ENCODE results near the gene HSPA4.

Gene HSPA4

GRCh38 chr5:133065471-133065870 is 13.7 kb downstream of the HSPA4 start:
- no peaks in the 10 kb centered on the region for H3K27me3 ChIP-seq (ENCODE audit: control insufficient read depth, insufficient read depth, low read length)
- H3K9ac ChIP-seq, result no peak overlapping the region
- H3K4me2 ChIP-seq (ENCODE audit: low read length), result no peak overlapping the region
- no peak for TF ChIP-seq CTCF (IDR thresholded peaks at IDR 0.05)
- peaks cover 38% of the 10 kb centered on the region for H3K79me2 ChIP-seq
- no peaks in the 10 kb centered on the region for H3K36me3 ChIP-seq (ENCODE audit: control insufficient read depth, insufficient read depth, low read length)
- no peaks in the 10 kb centered on the region for H3K9me3 ChIP-seq (ENCODE audit: control insufficient read depth, low read length)
- no peak overlapping the region for H3K27ac ChIP-seq
- peaks cover 2% of the 10 kb centered on the region for H3K4me1 ChIP-seq
- no peak overlapping the region for H3K4me3 ChIP-seq (ENCODE audit: low read depth, low read length)
- no peak overlapping the region for H2AFZ ChIP-seq

GRCh38 chr5:133066045-133066444 is 14.2 kb downstream of the HSPA4 start:
- Histone ChIP-seq H3K27ac (no peak overlapping the region), H3K79me2 (peaks cover 43% of the 10 kb centered on the region), H3K9me3 (ENCODE audit: control insufficient read depth, low read length) (no peaks in the 10 kb centered on the region), H2AFZ (no peak overlapping the region), H3K9ac (no peak overlapping the region), H3K27me3 (ENCODE audit: control insufficient read depth, insufficient read depth, low read length) (no peaks in the 10 kb centered on the region), H3K4me3 (ENCODE audit: low read depth, low read length) (no peak overlapping the region), H3K36me3 (ENCODE audit: control insufficient read depth, insufficient read depth, low read length) (no peaks in the 10 kb centered on the region), H3K4me2 (ENCODE audit: low read length) (no peak overlapping the region), H3K4me1 (peaks cover 2% of the 10 kb centered on the region)
- TF ChIP-seq CTCF (IDR thresholded peaks at IDR 0.05), result no peak

- Histone ChIP-seq H3K4me2 (ENCODE audit: low read length) (no peak overlapping the region), H2AFZ (no peak overlapping the region), H3K79me2 (peaks cover 37% of the 10 kb centered on the region), H3K4me3 (ENCODE audit: low read depth, low read length) (no peak overlapping the region), H3K4me1 (no peaks in the 10 kb centered on the region), H3K9ac (no peak overlapping the region), H3K27me3 (ENCODE audit: control insufficient read depth, insufficient read depth, low read length) (no peaks in the 10 kb centered on the region), H3K27ac (no peak overlapping the region), H3K36me3 (ENCODE audit: control insufficient read depth, insufficient read depth, low read length) (no peaks in the 10 kb centered on the region), H3K9me3 (ENCODE audit: control insufficient read depth, low read length) (no peaks in the 10 kb centered on the region)
- no peak for TF ChIP-seq CTCF (IDR thresholded peaks at IDR 0.05)
Observed at GRCh38 chr5:133072021-133072420, 20.2 kb downstream of the HSPA4 start.

- Histone ChIP-seq H3K36me3 (ENCODE audit: control insufficient read depth, insufficient read depth, low read length) (no peaks in the 10 kb centered on the region), H3K79me2 (peaks cover 31% of the 10 kb centered on the region), H3K4me3 (ENCODE audit: low read depth, low read length) (no peak overlapping the region), H3K4me1 (no peaks in the 10 kb centered on the region), H3K27me3 (ENCODE audit: control insufficient read depth, insufficient read depth, low read length) (no peaks in the 10 kb centered on the region), H3K27ac (no peak overlapping the region), H3K9me3 (ENCODE audit: control insufficient read depth, low read length) (no peaks in the 10 kb centered on the region), H2AFZ (no peak overlapping the region), H3K4me2 (ENCODE audit: low read length) (no peak overlapping the region), H3K9ac (no peak overlapping the region)
- TF ChIP-seq CTCF (IDR thresholded peaks at IDR 0.05), result no peak
Observed at GRCh38 chr5:133075572-133076536, 24.0 kb downstream of the HSPA4 start.

Data from parathyroid adenoma (tissue), 2 donors.